GM21717 (cell line): ENCODE measurements around the gene HNRNPA1.
"Not testable (repeated sequence)": the region's sequence is repeated elsewhere in the genome, so short reads cannot be mapped to it uniquely, and the experiment has no call there.

ENCODE experiments used
- ATAC-seq: cut with Tn5 transposase; IDR thresholded peaks from one replicate; pipeline ENCODE4 v1.9.1; 2021; ENCODE audit warnings: mild to moderate bottlenecking, moderate library complexity; ENCODE audit not compliant: unreplicated experiment

The HNRNPA1 gene

GRCh38 chr12:54273981-54274380 lies 6.5 kb upstream of the HNRNPA1 start:
- no peak for ATAC-seq

- ATAC-seq, result no peak
These were observed 4.2 kb upstream of the HNRNPA1 start for GRCh38 chr12:54276368-54276767.

- ATAC-seq, result no peak
These were observed 2.7 kb upstream of the HNRNPA1 start for GRCh38 chr12:54277823-54278276.

GRCh38 chr12:54279227-54279631 lies 1.3 kb upstream of the HNRNPA1 start:
- ATAC-seq, result no peak

GRCh38 chr12:54279632-54280467 lies 676 bp upstream of the HNRNPA1 start, which contains the start of gene CBX5:
Gene CBX5 (minus strand): TSS chr12:54280122. CDS start chr12:54257650, 22,472 bp downstream.
- ATAC-seq, result peak; percentile 70

- ATAC-seq, result not testable (repeated sequence)
These were observed 724 bp downstream of the HNRNPA1 start for GRCh38 chr12:54281261-54281638.

GRCh38 chr12:54281694-54282093 lies 1.2 kb downstream of the HNRNPA1 start:
- not testable (repeated sequence) for ATAC-seq

GRCh38 chr12:54282949-54283593 lies 2.5 kb downstream of the HNRNPA1 start:
- no peak for ATAC-seq

- ATAC-seq, result not testable (repeated sequence)
These were observed 3.7 kb downstream of the HNRNPA1 start for GRCh38 chr12:54284070-54284780.

- no peak for ATAC-seq
These were observed 4.9 kb downstream of the HNRNPA1 start for GRCh38 chr12:54285150-54286041.

GRCh38 chr12:54286042-54287030 lies 5.8 kb downstream of the HNRNPA1 start:
- no peak for ATAC-seq

- no peak for ATAC-seq
These were observed 7.0 kb downstream of the HNRNPA1 start for GRCh38 chr12:54287261-54288157.

- ATAC-seq, result no peak
These were observed 11.8 kb downstream of the HNRNPA1 start for GRCh38 chr12:54292083-54292930.

GRCh38 chr12:54292931-54293241 lies 12.4 kb downstream of the HNRNPA1 start:
- ATAC-seq, result no peak

- peak; percentile 65 for ATAC-seq
These were observed 13.8 kb downstream of the HNRNPA1 start for GRCh38 chr12:54294152-54294952.

- ATAC-seq, result no peak
These were observed 14.5 kb downstream of the HNRNPA1 start for GRCh38 chr12:54294953-54295566.
